ENCODE data around the gene DOCK3. TPM values are rescaled to one million over a fixed set of nuclear protein-coding genes. Genes with fewer than 3 reads are reported as not detected.

Gene DOCK3
- total RNA-seq, 1 donor from 2014 or later = 10.0 TPM

DNA sequence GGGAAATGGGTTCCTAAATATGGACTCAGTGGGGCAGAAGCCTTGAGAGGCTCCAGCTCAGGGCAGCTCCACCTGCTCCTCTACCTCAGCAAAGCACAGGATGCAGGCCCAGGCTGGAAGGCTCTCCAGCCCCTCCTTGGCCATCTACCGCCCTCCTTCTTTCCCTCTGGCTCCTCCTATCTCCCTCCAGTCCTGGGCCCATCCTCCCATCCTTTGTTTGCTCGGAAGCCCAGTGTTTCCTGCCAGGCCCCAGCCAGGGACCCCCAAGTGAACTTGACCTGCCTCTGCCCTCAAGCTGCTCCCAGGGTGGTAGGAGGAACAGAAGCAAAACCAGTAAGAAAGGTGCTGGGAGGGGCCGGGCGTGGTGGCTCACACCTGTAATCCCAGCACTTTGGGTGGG is 37.7 kb upstream of the DOCK3 start:
- H3K4me1 Mint-ChIP-seq (ENCODE audit: low read depth) = peaks cover 7% of the 10 kb centered on the region
- no peak for DNase-seq (ENCODE audit: low spot score, unreplicated experiment)
- no peak for TF ChIP-seq CTCF (IDR thresholded peaks at IDR 0.05; ENCODE audit: unreplicated experiment)

GRCh38 chr3:50637945-50638344 is 36.8 kb upstream of the DOCK3 start:
- no peak for DNase-seq (ENCODE audit: low spot score, unreplicated experiment)
- H3K27me3 Mint-ChIP-seq = no peaks in the 10 kb centered on the region
- H3K36me3 Mint-ChIP-seq (ENCODE audit: insufficient read depth) = peaks cover 6% of the 10 kb centered on the region
- H3K4me1 Mint-ChIP-seq (ENCODE audit: low read depth) = peaks cover 7% of the 10 kb centered on the region
- no peak overlapping the region for H3K4me3 Mint-ChIP-seq (ENCODE audit: low read depth)
- H3K27ac Mint-ChIP-seq = no peak overlapping the region
- no peaks in the 10 kb centered on the region for H3K9me3 Mint-ChIP-seq (ENCODE audit: low read depth)
- TF ChIP-seq CTCF (IDR thresholded peaks at IDR 0.05; ENCODE audit: unreplicated experiment) = no peak

More for the DNA sequence above, 37.7 kb upstream of the DOCK3 start:
- Mint-ChIP-seq H3K27me3 (no peaks in the 10 kb centered on the region), H3K4me3 (ENCODE audit: low read depth) (no peak overlapping the region), H3K27ac (no peak overlapping the region), H3K9me3 (ENCODE audit: low read depth) (no peaks in the 10 kb centered on the region), H3K36me3 (ENCODE audit: insufficient read depth) (peaks cover 4% of the 10 kb centered on the region)

DNA sequence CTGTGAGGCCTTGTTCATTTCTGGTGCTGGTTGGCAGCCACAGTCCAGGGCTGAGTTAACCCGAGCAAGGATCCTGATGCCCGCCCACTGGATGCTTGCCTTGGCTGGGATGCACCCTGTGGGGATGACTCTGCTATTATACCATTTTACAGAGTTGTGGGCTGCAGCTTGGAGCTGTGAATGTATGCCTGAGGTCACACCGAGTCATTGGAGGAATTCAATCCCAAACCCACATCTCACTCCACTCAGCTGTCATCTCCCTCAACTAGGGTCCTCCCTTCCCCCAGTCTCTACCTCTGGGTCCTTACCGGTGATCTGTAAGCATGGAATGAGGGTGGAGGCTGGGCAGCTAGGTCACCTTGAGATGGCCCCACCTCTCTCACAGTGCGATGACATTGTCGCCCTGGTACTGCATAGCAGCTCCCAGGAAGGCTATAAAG is 35.7 kb upstream of the DOCK3 start:
- Mint-ChIP-seq H3K27ac (no peak overlapping the region), H3K9me3 (ENCODE audit: low read depth) (no peaks in the 10 kb centered on the region), H3K36me3 (ENCODE audit: insufficient read depth) (peaks cover 7% of the 10 kb centered on the region), H3K4me1 (ENCODE audit: low read depth) (peaks cover 7% of the 10 kb centered on the region), H3K27me3 (no peaks in the 10 kb centered on the region), H3K4me3 (ENCODE audit: low read depth) (no peak overlapping the region)
- no peak for DNase-seq (ENCODE audit: low spot score, unreplicated experiment)
- TF ChIP-seq CTCF (IDR thresholded peaks at IDR 0.05; ENCODE audit: unreplicated experiment) = no peak

DNA sequence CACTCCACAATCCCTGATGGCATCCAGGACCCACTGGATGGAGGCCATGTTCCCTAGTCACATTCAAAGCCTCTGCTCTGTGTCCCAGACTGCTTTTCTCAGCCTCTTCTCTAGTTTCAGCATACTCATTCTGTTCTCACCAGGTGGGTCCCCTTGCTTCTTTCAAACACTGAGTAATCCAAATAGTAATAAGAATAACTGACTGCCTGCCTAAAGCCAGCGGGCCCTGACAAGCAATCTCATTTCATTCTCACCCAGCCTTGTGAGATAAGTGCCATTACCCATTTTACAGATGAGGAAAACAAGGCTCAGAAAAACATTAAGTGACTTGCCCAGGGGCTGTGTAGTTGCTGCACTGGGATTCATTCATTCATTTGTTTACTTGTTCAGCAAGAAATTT is 32.3 kb upstream of the DOCK3 start:
- H3K27ac Mint-ChIP-seq = no peak overlapping the region
- H3K4me1 Mint-ChIP-seq (ENCODE audit: low read depth) = no peaks in the 10 kb centered on the region
- H3K9me3 Mint-ChIP-seq (ENCODE audit: low read depth) = no peaks in the 10 kb centered on the region
- H3K4me3 Mint-ChIP-seq (ENCODE audit: low read depth) = no peak overlapping the region
- peaks cover 8% of the 10 kb centered on the region for H3K36me3 Mint-ChIP-seq (ENCODE audit: insufficient read depth)
- no peaks in the 10 kb centered on the region for H3K27me3 Mint-ChIP-seq
- TF ChIP-seq CTCF (IDR thresholded peaks at IDR 0.05; ENCODE audit: unreplicated experiment) = no peak
- no peak for DNase-seq (ENCODE audit: low spot score, unreplicated experiment)

DNA sequence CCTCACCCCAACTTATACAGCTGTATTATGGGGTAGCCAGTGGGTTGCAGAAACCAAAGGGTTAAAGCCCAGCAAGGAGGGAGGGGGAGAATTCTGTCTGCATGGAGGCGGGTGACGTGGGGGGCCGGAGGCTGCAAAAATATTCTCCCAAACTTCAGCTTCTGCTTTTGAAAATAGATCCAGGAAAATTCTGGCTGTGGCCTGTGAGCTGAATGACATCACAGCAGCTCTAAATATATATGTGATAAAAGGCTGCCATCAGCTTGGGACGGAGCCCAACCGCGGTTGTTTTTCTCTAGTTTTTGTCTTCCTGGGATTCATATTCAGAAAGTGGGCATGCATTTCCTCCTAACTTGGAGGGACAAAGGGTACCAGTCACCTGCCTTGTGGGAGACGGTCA is 30.2 kb upstream of the DOCK3 start:
- TF ChIP-seq CTCF (IDR thresholded peaks at IDR 0.05; ENCODE audit: unreplicated experiment) = no peak
- no peaks in the 10 kb centered on the region for H3K9me3 Mint-ChIP-seq (ENCODE audit: low read depth)
- H3K36me3 Mint-ChIP-seq (ENCODE audit: insufficient read depth) = peaks cover 8% of the 10 kb centered on the region
- no peak overlapping the region for H3K4me3 Mint-ChIP-seq (ENCODE audit: low read depth)
- no peak for DNase-seq (ENCODE audit: low spot score, unreplicated experiment)
- no peak overlapping the region for H3K27ac Mint-ChIP-seq
- H3K27me3 Mint-ChIP-seq = no peaks in the 10 kb centered on the region
- no peaks in the 10 kb centered on the region for H3K4me1 Mint-ChIP-seq (ENCODE audit: low read depth)
